ENCODE measurements around the gene SDR42E1.

GRCh38 chr16:82046541-82046940 lies 35.3 kb upstream of the SDR42E1 start:
- TF ChIP-seq, protein P1, sequence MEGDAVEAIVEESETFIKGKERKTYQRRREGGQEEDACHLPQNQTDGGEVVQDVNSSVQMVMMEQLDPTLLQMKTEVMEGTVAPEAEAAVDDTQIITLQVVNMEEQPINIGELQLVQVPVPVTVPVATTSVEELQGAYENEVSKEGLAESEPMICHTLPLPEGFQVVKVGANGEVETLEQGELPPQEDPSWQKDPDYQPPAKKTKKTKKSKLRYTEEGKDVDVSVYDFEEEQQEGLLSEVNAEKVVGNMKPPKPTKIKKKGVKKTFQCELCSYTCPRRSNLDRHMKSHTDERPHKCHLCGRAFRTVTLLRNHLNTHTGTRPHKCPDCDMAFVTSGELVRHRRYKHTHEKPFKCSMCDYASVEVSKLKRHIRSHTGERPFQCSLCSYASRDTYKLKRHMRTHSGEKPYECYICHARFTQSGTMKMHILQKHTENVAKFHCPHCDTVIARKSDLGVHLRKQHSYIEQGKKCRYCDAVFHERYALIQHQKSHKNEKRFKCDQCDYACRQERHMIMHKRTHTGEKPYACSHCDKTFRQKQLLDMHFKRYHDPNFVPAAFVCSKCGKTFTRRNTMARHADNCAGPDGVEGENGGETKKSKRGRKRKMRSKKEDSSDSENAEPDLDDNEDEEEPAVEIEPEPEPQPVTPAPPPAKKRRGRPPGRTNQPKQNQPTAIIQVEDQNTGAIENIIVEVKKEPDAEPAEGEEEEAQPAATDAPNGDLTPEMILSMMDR (IDR thresholded peaks at IDR 0.05): no peak
- TF ChIP-seq, protein P2, sequence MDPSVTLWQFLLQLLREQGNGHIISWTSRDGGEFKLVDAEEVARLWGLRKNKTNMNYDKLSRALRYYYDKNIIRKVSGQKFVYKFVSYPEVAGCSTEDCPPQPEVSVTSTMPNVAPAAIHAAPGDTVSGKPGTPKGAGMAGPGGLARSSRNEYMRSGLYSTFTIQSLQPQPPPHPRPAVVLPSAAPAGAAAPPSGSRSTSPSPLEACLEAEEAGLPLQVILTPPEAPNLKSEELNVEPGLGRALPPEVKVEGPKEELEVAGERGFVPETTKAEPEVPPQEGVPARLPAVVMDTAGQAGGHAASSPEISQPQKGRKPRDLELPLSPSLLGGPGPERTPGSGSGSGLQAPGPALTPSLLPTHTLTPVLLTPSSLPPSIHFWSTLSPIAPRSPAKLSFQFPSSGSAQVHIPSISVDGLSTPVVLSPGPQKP (IDR thresholded peaks at IDR 0.05; ENCODE audit: low read depth, low read length): no peak
- TF ChIP-seq RAD21 (conservative IDR thresholded peaks at IDR 0.05 in 1 of 2, IDR thresholded peaks at IDR 0.05 in 1 of 2): no peak
- no peak for TF ChIP-seq RARB (CRISPR knock-in tag; IDR thresholded peaks at IDR 0.05)
- TF ChIP-seq CEBPB (IDR thresholded peaks at IDR 0.05): no peak
- TF ChIP-seq, protein P3, sequence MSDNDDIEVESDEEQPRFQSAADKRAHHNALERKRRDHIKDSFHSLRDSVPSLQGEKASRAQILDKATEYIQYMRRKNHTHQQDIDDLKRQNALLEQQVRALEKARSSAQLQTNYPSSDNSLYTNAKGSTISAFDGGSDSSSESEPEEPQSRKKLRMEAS (IDR thresholded peaks at IDR 0.05): no peak
- TF ChIP-seq EP300 (IDR thresholded peaks at IDR 0.05): no peak
- no peak for TF ChIP-seq POLR2A (IDR thresholded peaks at IDR 0.05; ENCODE audit: low read length)
